ENCODE measurements around the gene LRPPRC. TPM values are rescaled to one million over a fixed set of nuclear protein-coding genes. Genes with fewer than 3 reads are reported as not detected.

Gene LRPPRC
- total RNA-seq, 1 experiment from 2014 or later, result 149 TPM

DNA sequence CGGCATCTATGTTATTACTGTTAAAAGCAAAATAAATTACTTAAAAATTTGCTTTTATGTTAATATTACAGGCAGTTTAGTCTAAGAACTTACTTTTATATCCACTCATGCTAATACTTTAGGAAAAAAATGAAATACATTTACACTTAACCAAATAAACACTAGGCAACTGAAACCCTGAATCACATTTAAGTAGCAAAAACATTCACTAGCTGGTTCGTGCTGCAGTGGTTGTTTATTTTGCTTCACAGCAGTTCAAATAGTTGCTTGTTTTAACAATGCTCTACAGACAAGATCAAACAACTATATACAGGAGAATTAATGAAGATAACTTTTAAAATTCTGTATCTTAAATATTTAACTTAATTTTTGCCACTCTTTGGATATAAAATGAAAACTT lies 96.2 kb downstream of the LRPPRC start:
- Histone ChIP-seq H3K27me3 (ENCODE audit: insufficient read depth, low read depth) (no peaks in the 10 kb centered on the region), H2AFZ (no peak overlapping the region), H3K9me2 (ENCODE audit: insufficient read depth) (no peaks in the 10 kb centered on the region), H3K27ac (no peak overlapping the region), H3K9me3 (ENCODE audit: insufficient read depth, low read depth) (no peaks in the 10 kb centered on the region), H4K20me1 (ENCODE audit: insufficient read depth) (peaks cover 23% of the 10 kb centered on the region; the same call in 1 of the 2 replicates), H3F3A (ENCODE audit: insufficient read depth, low read depth) (peaks cover 29% of the 10 kb centered on the region; the same call in 1 of the 2 replicates), H3K36me3 (ENCODE audit: low read depth) (peaks cover 79% of the 10 kb centered on the region), H3K79me2 (ENCODE audit: low read depth) (0 out of 2 replicates have a peak, but pooled peaks cover 8% of the 10 kb centered on the region), H3K4me2 (no peak overlapping the region), H3K4me1 (replicated peaks; ENCODE audit: insufficient read depth) (no peaks in the 10 kb centered on the region), H3K4me3 (no peak overlapping the region)
- intact Hi-C loops (cut with micrococcal nuclease; ENCODE audit: unreplicated experiment), result no loop called here
- no peak for DNase-seq
- POLR2A ChIA-PET (ENCODE audit: unreplicated experiment), result no interaction called here
- TF ChIP-seq, protein P1, sequence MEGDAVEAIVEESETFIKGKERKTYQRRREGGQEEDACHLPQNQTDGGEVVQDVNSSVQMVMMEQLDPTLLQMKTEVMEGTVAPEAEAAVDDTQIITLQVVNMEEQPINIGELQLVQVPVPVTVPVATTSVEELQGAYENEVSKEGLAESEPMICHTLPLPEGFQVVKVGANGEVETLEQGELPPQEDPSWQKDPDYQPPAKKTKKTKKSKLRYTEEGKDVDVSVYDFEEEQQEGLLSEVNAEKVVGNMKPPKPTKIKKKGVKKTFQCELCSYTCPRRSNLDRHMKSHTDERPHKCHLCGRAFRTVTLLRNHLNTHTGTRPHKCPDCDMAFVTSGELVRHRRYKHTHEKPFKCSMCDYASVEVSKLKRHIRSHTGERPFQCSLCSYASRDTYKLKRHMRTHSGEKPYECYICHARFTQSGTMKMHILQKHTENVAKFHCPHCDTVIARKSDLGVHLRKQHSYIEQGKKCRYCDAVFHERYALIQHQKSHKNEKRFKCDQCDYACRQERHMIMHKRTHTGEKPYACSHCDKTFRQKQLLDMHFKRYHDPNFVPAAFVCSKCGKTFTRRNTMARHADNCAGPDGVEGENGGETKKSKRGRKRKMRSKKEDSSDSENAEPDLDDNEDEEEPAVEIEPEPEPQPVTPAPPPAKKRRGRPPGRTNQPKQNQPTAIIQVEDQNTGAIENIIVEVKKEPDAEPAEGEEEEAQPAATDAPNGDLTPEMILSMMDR (conservative IDR thresholded peaks at IDR 0.05), result no peak
- no peak for TF ChIP-seq EZH2 (IDR thresholded peaks at IDR 0.05; ENCODE audit: low read depth)
- BruUV-seq (replicated peaks), result no TSS peak
- CTCF ChIA-PET, result no interaction called here

DNA sequence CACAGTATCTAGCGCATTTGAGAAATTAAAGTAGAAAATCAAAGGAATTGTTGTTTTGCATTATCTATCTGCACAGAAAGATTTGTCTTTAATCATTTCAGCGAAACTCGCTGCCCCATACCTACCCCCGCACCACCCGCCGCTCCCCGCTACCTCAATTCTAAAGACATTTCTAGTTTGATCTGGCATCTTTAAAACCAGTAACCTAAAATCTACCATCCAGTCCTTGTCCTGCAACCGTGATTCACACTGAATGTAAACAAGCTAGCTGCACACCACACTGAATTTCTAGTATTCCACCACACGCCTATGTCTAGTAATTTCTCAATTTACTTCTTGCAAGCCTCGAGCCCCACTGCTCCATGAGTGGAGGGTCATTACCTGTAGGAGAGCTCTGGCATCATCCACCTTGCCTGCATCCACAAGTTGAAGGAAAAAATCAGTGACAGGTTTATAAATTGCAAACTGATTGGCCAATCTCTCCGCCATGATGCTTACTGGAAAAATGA lies 96.9 kb downstream of the LRPPRC start:
- no peaks in the 10 kb centered on the region for H3K9me2 ChIP-seq (ENCODE audit: insufficient read depth)
- BruUV-seq (replicated peaks), result no TSS peak
- POLR2A ChIA-PET (ENCODE audit: unreplicated experiment), result no interaction called here

DNA sequence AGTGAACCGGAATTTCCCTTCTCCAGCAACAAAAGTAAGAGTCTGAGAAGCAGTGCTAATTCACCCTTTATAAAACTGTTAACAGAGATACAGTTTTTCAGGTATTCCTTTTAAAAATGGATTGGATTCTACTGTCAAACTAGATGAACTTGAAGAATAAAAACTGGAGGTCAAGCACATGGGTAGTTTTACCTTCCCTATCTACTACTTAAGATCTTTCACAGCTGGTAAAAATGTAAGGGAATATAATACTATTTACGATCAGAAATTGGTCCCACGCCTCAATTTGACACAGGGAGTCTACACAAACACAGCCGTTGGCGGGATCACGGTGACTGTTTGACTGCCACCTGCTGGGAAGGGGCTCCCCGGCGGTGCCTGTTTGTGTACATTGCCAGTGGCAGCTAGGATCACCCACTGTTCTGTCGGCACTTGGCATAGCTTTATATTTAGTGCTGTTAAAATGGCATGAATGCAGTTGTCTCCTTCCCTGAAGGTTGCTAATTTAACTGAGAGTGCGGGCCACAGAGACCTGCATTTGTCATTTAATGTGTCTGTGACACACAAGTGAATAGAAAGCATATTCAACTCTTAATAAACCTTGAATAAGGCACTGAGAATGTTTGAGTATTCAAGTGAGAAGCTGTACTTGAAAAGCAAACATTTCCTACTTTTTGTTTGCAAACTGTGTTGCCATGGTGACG lies 97.5 kb downstream of the LRPPRC start:
- no peak overlapping the region for H3K27ac ChIP-seq
- H3K27me3 ChIP-seq (ENCODE audit: insufficient read depth, low read depth), result no peaks in the 10 kb centered on the region
- peaks cover 30% of the 10 kb centered on the region; the same call in 1 of the 2 replicates for H4K20me1 ChIP-seq (ENCODE audit: insufficient read depth)
- H3K4me2 ChIP-seq, result no peak overlapping the region
- BruUV-seq (replicated peaks), result no TSS peak
- no peaks in the 10 kb centered on the region for H3K9me2 ChIP-seq (ENCODE audit: insufficient read depth)
- 0 out of 2 replicates have a peak, but pooled peaks cover 8% of the 10 kb centered on the region for H3K79me2 ChIP-seq (ENCODE audit: low read depth)
- POLR2A ChIA-PET (ENCODE audit: unreplicated experiment), result no interaction called here
- no peaks in the 10 kb centered on the region for H3K4me1 ChIP-seq (replicated peaks; ENCODE audit: insufficient read depth)
- intact Hi-C loops (cut with micrococcal nuclease; ENCODE audit: unreplicated experiment), result no loop called here
- no peak overlapping the region for H2AFZ ChIP-seq
- no peaks in the 10 kb centered on the region for H3K9me3 ChIP-seq (ENCODE audit: insufficient read depth, low read depth)
- peaks cover 31% of the 10 kb centered on the region; the same call in 1 of the 2 replicates for H3F3A ChIP-seq (ENCODE audit: insufficient read depth, low read depth)
- no peak for DNase-seq
- H3K36me3 ChIP-seq (ENCODE audit: low read depth), result peaks cover 86% of the 10 kb centered on the region
- H3K4me3 ChIP-seq, result no peak overlapping the region
- CTCF ChIA-PET, result no interaction called here
- TF ChIP-seq EZH2 (IDR thresholded peaks at IDR 0.05; ENCODE audit: low read depth), result no peak
- TF ChIP-seq, protein P1 (conservative IDR thresholded peaks at IDR 0.05), result no peak

More for the DNA sequence above, 96.9 kb downstream of the LRPPRC start:
- no peak overlapping the region for H3K4me2 ChIP-seq
- H3F3A ChIP-seq (ENCODE audit: insufficient read depth, low read depth), result peaks cover 31% of the 10 kb centered on the region; the same call in 1 of the 2 replicates
- H2AFZ ChIP-seq, result no peak overlapping the region
- TF ChIP-seq, protein P1 (conservative IDR thresholded peaks at IDR 0.05), result no peak
- no peak for TF ChIP-seq EZH2 (IDR thresholded peaks at IDR 0.05; ENCODE audit: low read depth)
- no peak for DNase-seq
- H3K27me3 ChIP-seq (ENCODE audit: insufficient read depth, low read depth), result no peaks in the 10 kb centered on the region
- CTCF ChIA-PET, result no interaction called here
- peaks cover 24% of the 10 kb centered on the region; the same call in 1 of the 2 replicates for H4K20me1 ChIP-seq (ENCODE audit: insufficient read depth)
- peaks cover 80% of the 10 kb centered on the region for H3K36me3 ChIP-seq (ENCODE audit: low read depth)
- intact Hi-C loops (cut with micrococcal nuclease; ENCODE audit: unreplicated experiment), result no loop called here
- no peaks in the 10 kb centered on the region for H3K9me3 ChIP-seq (ENCODE audit: insufficient read depth, low read depth)
- H3K27ac ChIP-seq, result no peak overlapping the region
- 0 out of 2 replicates have a peak, but pooled peaks cover 8% of the 10 kb centered on the region for H3K79me2 ChIP-seq (ENCODE audit: low read depth)
- H3K4me1 ChIP-seq (replicated peaks; ENCODE audit: insufficient read depth), result no peaks in the 10 kb centered on the region
- H3K4me3 ChIP-seq, result no peak overlapping the region

Data from PC-9 (cell line).